Body of pancreas (tissue), 2 donors: Measurements from ENCODE around the gene RIMS3. TPM values are rescaled to one million over a fixed set of nuclear protein-coding genes. Genes with fewer than 3 reads are reported as not detected.

ENCODE experiments used
- total RNA-seq, 2 donors: library from RNA; depleted of rRNA; stranded (reverse); fragments of >200 nt; gene quantifications; one replicate each; pipeline ENCODE4 v1.1.0, GENCODE V29; 2016

Gene RIMS3
- total RNA-seq, 2 donors from 2014 or later, result 0.66 to 2.1 TPM

Other genes starting within 250 kb of the RIMS3 start
- gene ZFP69B, start 215.2 kb downstream of the RIMS3 start, total RNA-seq, result 1 to 10 TPM in 1 of 2 donors, under 1 TPM in 1; 0.66 to 1.8 TPM
- gene ZFP69, start 188.4 kb downstream of the RIMS3 start, total RNA-seq, result 1 to 10 TPM in 1 of 2 donors, under 1 TPM in 1; 0.66 to 1.3 TPM
- 10 to 100 TPM in 1 of 2 donors, 1 to 10 TPM in 1; 5.2 to 12.9 TPM for gene EXO5, start 156.9 kb downstream of the RIMS3 start, total RNA-seq
- gene ZNF684, start 134.0 kb downstream of the RIMS3 start, total RNA-seq, result 10 to 100 TPM in 1 of 2 donors, 1 to 10 TPM in 1; 3.1 to 17.1 TPM
- gene NFYC, start 26.0 kb upstream of the RIMS3 start, total RNA-seq, result 10 to 100 TPM; 37.2 to 44.9 TPM
- gene KCNQ4, start 118.1 kb upstream of the RIMS3 start, total RNA-seq, result 1 to 10 TPM; 1.8 to 4.0 TPM
- 100 to 1,000 TPM; 180 to 465 TPM for gene CITED4, start 196.7 kb upstream of the RIMS3 start, total RNA-seq